Activated CD4-positive, alpha-beta memory T cell treated with anti-CD3 and anti-CD28 coated beads for 36 hours (primary cell): Measurements from ENCODE around the gene SPDYE2. TPM values are rescaled to one million over a fixed set of nuclear protein-coding genes. Genes with fewer than 3 reads are reported as not detected.
"Not testable (repeated sequence)": the region's sequence is repeated elsewhere in the genome, so short reads cannot be mapped to it uniquely, and the experiment has no call there.

ENCODE experiments used
- CTCF ChIA-PET: fragments of 350-600 bp; sonication (Branson Sonifier 250); formaldehyde crosslinking; loops from one replicate; lab custom pipeline; 2021; ENCODE audit warnings: antibody characterized with exemption, inconsistent platforms; lab: Charles Lee
- POLR2A ChIA-PET: fragments of 350-600 bp; sonication (Branson Sonifier 250); formaldehyde crosslinking; loops from one replicate; lab custom pipeline; 2021; ENCODE audit warnings: antibody characterized with exemption; lab: Charles Lee
- DNase-seq: peaks from one replicate; pipeline ENCODE4 v3.0.0-alpha.2; 2020
- H3K27ac Mint-ChIP-seq: one replicate; pipeline ENCODE4 v1.8.0; 2021; ENCODE audit warnings: mixed read lengths
- H3K27me3 Mint-ChIP-seq: one replicate; pipeline ENCODE4 v1.8.0; 2021; ENCODE audit warnings: mixed read lengths
- H3K36me3 Mint-ChIP-seq: one replicate; pipeline ENCODE4 v1.8.0; 2021; ENCODE audit warnings: mixed read lengths
- H3K4me1 Mint-ChIP-seq: one replicate; pipeline ENCODE4 v1.8.0; 2021; ENCODE audit warnings: low read depth, mixed read lengths
- H3K4me3 Mint-ChIP-seq: one replicate; pipeline ENCODE4 v1.8.0; 2021; ENCODE audit warnings: mild to moderate bottlenecking, mixed read lengths
- H3K9me3 Mint-ChIP-seq: one replicate; pipeline ENCODE4 v1.8.0; 2021; ENCODE audit warnings: mixed read lengths
- intact Hi-C: fragments of 100-400 bp; cut with micrococcal nuclease; formaldehyde crosslinking; loops from one replicate; pipeline ENCODE4 v1.15.1; 2023
- total RNA-seq, 2 experiments: library from RNA; stranded (reverse); gene quantifications; one replicate each; pipeline ENCODE4 v1.2.3, GENCODE V29; 2021

The SPDYE2 gene, protein sequence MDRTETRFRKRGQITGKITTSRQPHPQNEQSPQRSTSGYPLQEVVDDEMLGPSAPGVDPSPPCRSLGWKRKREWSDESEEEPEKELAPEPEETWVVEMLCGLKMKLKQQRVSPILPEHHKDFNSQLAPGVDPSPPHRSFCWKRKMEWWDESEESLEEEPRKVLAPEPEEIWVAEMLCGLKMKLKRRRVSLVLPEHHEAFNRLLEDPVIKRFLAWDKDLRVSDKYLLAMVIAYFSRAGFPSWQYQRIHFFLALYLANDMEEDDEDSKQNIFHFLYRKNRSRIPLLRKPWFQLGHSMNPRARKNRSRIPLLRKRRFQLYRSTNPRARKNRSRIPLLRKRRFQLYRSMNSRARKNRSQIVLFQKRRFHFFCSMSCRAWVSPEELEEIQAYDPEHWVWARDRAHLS
- total RNA-seq: not detected

DNA sequence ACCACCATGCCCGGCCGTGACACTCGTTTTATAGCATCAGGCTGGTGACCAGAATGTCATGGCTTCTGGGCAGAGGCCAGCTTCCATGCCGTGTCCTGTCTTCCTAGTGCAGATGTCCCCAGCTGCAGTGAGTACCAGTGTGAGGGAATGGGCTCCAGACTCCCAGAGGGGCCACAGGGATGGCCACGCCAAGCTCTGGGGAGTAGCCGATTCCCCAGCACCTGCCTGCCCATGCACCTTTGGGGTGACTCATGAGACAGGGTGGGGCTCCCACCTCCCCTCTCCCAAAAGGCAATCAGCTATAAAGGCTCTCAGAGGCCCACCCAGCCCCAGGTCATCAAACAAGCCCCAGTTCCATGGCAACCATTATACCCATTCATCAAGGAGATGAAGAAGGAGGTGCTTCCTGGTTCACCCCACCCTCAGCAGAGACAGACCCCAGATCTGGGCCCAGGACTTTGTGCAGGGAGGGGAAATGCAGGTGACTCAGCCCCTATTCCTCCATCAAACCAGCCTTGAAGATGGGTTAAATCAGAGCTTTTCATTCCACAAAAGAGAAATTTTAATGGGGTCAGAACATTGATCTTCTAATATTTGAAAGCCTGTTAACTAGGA, at the start of gene SPDYE2:
Gene SPDYE2 (plus strand): TSS at position 419 of the 615 bp plus-strand sequence. CDS start 2,030 bp downstream, outside the sequence.
- H3K9me3 Mint-ChIP-seq, POLR2A ChIA-PET, CTCF ChIA-PET, H3K27me3 Mint-ChIP-seq, H3K4me3 Mint-ChIP-seq, H3K27ac Mint-ChIP-seq, H3K4me1 Mint-ChIP-seq, DNase-seq, intact Hi-C loops, H3K36me3 Mint-ChIP-seq: not testable (repeated sequence)

GRCh38 chr7:102503141-102503540, 47.9 kb upstream of the SPDYE2 start:
- CTCF ChIA-PET, DNase-seq, intact Hi-C loops, POLR2A ChIA-PET, H3K4me1 Mint-ChIP-seq, H3K27me3 Mint-ChIP-seq, H3K4me3 Mint-ChIP-seq, H3K9me3 Mint-ChIP-seq, H3K27ac Mint-ChIP-seq, H3K36me3 Mint-ChIP-seq: not testable (repeated sequence)

GRCh38 chr7:102505298-102506185, 45.5 kb upstream of the SPDYE2 start:
- H3K27me3 Mint-ChIP-seq, CTCF ChIA-PET, POLR2A ChIA-PET, H3K4me1 Mint-ChIP-seq, H3K9me3 Mint-ChIP-seq, H3K4me3 Mint-ChIP-seq, H3K36me3 Mint-ChIP-seq, DNase-seq, intact Hi-C loops, H3K27ac Mint-ChIP-seq: not testable (repeated sequence)

- CTCF ChIA-PET, POLR2A ChIA-PET, intact Hi-C loops, H3K4me3 Mint-ChIP-seq, DNase-seq, H3K9me3 Mint-ChIP-seq, H3K27ac Mint-ChIP-seq, H3K27me3 Mint-ChIP-seq, H3K4me1 Mint-ChIP-seq, H3K36me3 Mint-ChIP-seq: not testable (repeated sequence)
Measured at GRCh38 chr7:102507410-102508088, 43.5 kb upstream of the SPDYE2 start.

- H3K27ac Mint-ChIP-seq, H3K36me3 Mint-ChIP-seq, intact Hi-C loops, H3K27me3 Mint-ChIP-seq, H3K4me3 Mint-ChIP-seq, POLR2A ChIA-PET, CTCF ChIA-PET, DNase-seq, H3K9me3 Mint-ChIP-seq, H3K4me1 Mint-ChIP-seq: not testable (repeated sequence)
Measured at GRCh38 chr7:102510575-102510974, 40.5 kb upstream of the SPDYE2 start.

- POLR2A ChIA-PET, intact Hi-C loops, H3K27ac Mint-ChIP-seq, H3K27me3 Mint-ChIP-seq, H3K36me3 Mint-ChIP-seq, DNase-seq, H3K9me3 Mint-ChIP-seq, H3K4me3 Mint-ChIP-seq, CTCF ChIA-PET, H3K4me1 Mint-ChIP-seq: not testable (repeated sequence)
Measured at GRCh38 chr7:102511860-102512522, 39.0 kb upstream of the SPDYE2 start.

GRCh38 chr7:102512642-102513221, 38.3 kb upstream of the SPDYE2 start:
- POLR2A ChIA-PET: not testable (repeated sequence)

GRCh38 chr7:102514881-102515721, 35.9 kb upstream of the SPDYE2 start:
- H3K9me3 Mint-ChIP-seq, CTCF ChIA-PET, H3K4me3 Mint-ChIP-seq, H3K36me3 Mint-ChIP-seq, H3K27me3 Mint-ChIP-seq, POLR2A ChIA-PET, DNase-seq, H3K4me1 Mint-ChIP-seq, intact Hi-C loops, H3K27ac Mint-ChIP-seq: not testable (repeated sequence)

More at GRCh38 chr7:102512642-102513221, 38.3 kb upstream of the SPDYE2 start:
- H3K9me3 Mint-ChIP-seq, H3K4me3 Mint-ChIP-seq, H3K36me3 Mint-ChIP-seq, H3K27me3 Mint-ChIP-seq, intact Hi-C loops, H3K27ac Mint-ChIP-seq, H3K4me1 Mint-ChIP-seq, DNase-seq, CTCF ChIA-PET: not testable (repeated sequence)

DNA sequence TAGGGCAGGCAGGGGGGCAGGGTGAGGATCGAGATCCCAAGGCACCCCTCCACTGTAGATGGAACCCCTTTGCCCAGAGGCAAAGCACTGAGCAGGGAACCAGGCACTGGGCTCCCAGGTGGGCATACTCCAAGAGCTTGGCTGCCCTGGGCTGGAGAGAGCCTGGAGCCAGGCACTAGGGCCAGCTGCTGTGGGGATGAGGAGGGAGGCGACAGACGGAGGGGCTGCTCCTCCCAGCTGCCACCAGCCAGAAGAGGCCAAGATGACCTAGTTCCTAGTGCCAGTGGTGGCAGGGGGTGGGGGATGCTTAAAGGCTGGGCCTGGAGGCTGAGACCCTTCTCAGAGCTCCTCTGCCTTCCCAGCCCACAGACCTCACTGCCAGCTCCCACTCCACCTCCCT, 35.1 kb upstream of the SPDYE2 start:
- H3K27me3 Mint-ChIP-seq, DNase-seq, H3K9me3 Mint-ChIP-seq, H3K4me1 Mint-ChIP-seq, H3K27ac Mint-ChIP-seq, H3K4me3 Mint-ChIP-seq, intact Hi-C loops, H3K36me3 Mint-ChIP-seq, POLR2A ChIA-PET, CTCF ChIA-PET: not testable (repeated sequence)

DNA sequence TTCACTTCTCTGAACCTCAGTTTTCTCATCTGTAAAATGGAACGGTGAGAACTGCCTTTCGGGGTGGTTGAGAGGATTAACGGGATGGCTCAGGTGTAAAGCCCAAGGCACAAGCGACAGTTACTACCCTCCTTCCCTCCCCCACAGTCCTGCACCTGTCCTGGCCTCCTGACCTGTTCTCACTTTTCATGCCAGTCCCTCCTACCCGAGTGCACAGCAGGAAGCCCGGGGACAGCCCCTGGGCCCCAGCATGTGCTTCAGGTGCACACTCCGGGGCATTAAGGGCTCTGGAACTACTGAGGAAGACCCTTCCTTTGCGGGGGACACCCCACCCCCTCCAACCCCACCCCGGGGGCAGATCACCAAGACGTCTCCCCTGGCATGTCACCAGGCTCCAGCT, 34.1 kb upstream of the SPDYE2 start:
- H3K27ac Mint-ChIP-seq, H3K4me1 Mint-ChIP-seq, CTCF ChIA-PET, H3K36me3 Mint-ChIP-seq, POLR2A ChIA-PET, H3K9me3 Mint-ChIP-seq, DNase-seq, intact Hi-C loops, H3K4me3 Mint-ChIP-seq, H3K27me3 Mint-ChIP-seq: not testable (repeated sequence)
